Keratinocyte (primary cell): ENCODE data around the gene RNF17. TPM values are rescaled to one million over a fixed set of nuclear protein-coding genes. Genes with fewer than 3 reads are reported as not detected.
"Not testable (repeated sequence)": the region's sequence is repeated elsewhere in the genome, so short reads cannot be mapped to it uniquely, and the experiment has no call there.

Experiments
- DNase-seq: peaks from one replicate; pipeline ENCODE4 v3.0.0-alpha.2; 2011; ENCODE audit warnings: low read depth, missing footprints, low spot score
- FAIRE-seq: peaks from 2 replicates; lab custom pipeline; 2011; peaks lifted over from hg19 to GRCh38; lab: Jason Lieb, UNC
- H2AFZ ChIP-seq: 2 replicates; pipeline ENCODE4 v1.6.0; 2012; ENCODE audit warnings: low read length, control low read depth, inconsistent platforms; ENCODE audit not compliant: control insufficient read depth
- H3K27ac ChIP-seq: 2 replicates; pipeline ENCODE4 v1.5.1; 2011; ENCODE audit warnings: low read length; ENCODE audit not compliant: control insufficient read depth, insufficient read depth
- H3K27me3 ChIP-seq: 3 replicates; pipeline ENCODE4 v1.6.0; 2011; ENCODE audit warnings: low read length; ENCODE audit not compliant: control insufficient read depth, insufficient read depth; ENCODE audit errors: extremely low read depth
- H3K36me3 ChIP-seq, 2 experiments: 2 replicates in 1 of 2; 3 replicates in 1 of 2; pipeline ENCODE4 v1.5.1; 2011; ENCODE audit warnings: low read length in 2 of 2, mild to moderate bottlenecking in 1 of 2; ENCODE audit not compliant: control insufficient read depth in 2 of 2, insufficient read depth in 2 of 2; ENCODE audit errors: extremely low read depth in 1 of 2
- H3K4me1 ChIP-seq: 3 replicates; pipeline ENCODE4 v1.5.1; 2011; ENCODE audit warnings: low read length; ENCODE audit not compliant: control insufficient read depth, insufficient read depth; ENCODE audit errors: extremely low read depth
- H3K4me2 ChIP-seq: 3 replicates; pipeline ENCODE4 v1.6.0; 2011; ENCODE audit warnings: low read depth, low read length; ENCODE audit not compliant: control insufficient read depth, insufficient read depth; ENCODE audit errors: extremely low read depth
- H3K4me3 ChIP-seq, 3 experiments: fragments of 200-600 bp in 1 of 3; sonication (generic) in 1 of 3; 2 replicates in 2 of 3; 3 replicates in 1 of 3; pipeline ENCODE4 v1.5.1; 2011 to 2016; ENCODE audit warnings: low read length in 3 of 3, mild to moderate bottlenecking in 3 of 3, control low read depth in 2 of 3, inconsistent platforms in 1 of 3, low read depth in 1 of 3, mixed read lengths in 1 of 3, mixed run types in 1 of 3, moderate library complexity in 1 of 3; ENCODE audit not compliant: control insufficient read depth in 2 of 3, insufficient read depth in 2 of 3; ENCODE audit errors: extremely low read depth in 1 of 3
- H3K79me2 ChIP-seq: 2 replicates; pipeline ENCODE4 v1.6.0; 2012; ENCODE audit warnings: low read length; ENCODE audit not compliant: control insufficient read depth, insufficient read depth
- H3K9ac ChIP-seq: 3 replicates; pipeline ENCODE4 v1.6.0; 2011; ENCODE audit warnings: low read length; ENCODE audit not compliant: control insufficient read depth, insufficient read depth; ENCODE audit errors: extremely low read depth
- H3K9me1 ChIP-seq: 3 replicates; pipeline ENCODE4 v1.6.0; 2011; ENCODE audit warnings: low read length; ENCODE audit not compliant: control insufficient read depth, insufficient read depth; ENCODE audit errors: extremely low read depth
- H3K9me3 ChIP-seq: 2 replicates; pipeline ENCODE4 v1.5.1; 2012; ENCODE audit warnings: low read depth, low read length; ENCODE audit not compliant: control insufficient read depth
- H4K20me1 ChIP-seq: 3 replicates; pipeline ENCODE4 v1.6.0; 2011; ENCODE audit warnings: low read length; ENCODE audit not compliant: control insufficient read depth, insufficient read depth; ENCODE audit errors: extremely low read depth
- CTCF ChIP-seq, 3 experiments: IDR thresholded peaks in 1 of 3; conservative IDR thresholded peaks in 1 of 3; optimal IDR thresholded peaks in 1 of 3; 2 replicates in 2 of 3; 3 replicates in 1 of 3; pipeline versions ENCODE3 to v1.5.1; 2011; ENCODE audit warnings: low read length in 3 of 3, mild to moderate bottlenecking in 3 of 3, moderate library complexity in 2 of 3, control low read depth in 1 of 3, inconsistent platforms in 1 of 3; ENCODE audit not compliant: insufficient read depth in 2 of 3; ENCODE audit errors: extremely low read depth in 1 of 3
- EZH2 ChIP-seq: IDR thresholded peaks from one replicate; pipeline ENCODE4 v1.6.1; 2012; ENCODE audit warnings: inconsistent platforms, mild to moderate bottlenecking, low read length, moderate library complexity
- dilution Hi-C: fragments of 300-500 bp; cut with MboI; formaldehyde crosslinking; loops from one replicate; pipeline ENCODE4 v1.7.0; 2020; ENCODE audit warnings: low sequenced_read_pairs; ENCODE audit not compliant: extremely low pct_ligation_motif_present
- polyA plus RNA-seq, 5 experiments: library from polyadenylated mRNA; depleted of rRNA in 3 of 5; stranded (reverse) in 3 of 5; stranded (forward) in 1 of 5; unstranded in 1 of 5; fragments of >200 nt; gene quantifications; 1 replicate in 1 of 5; 2 replicates in 3 of 5; 3 replicates in 1 of 5; pipeline versions ENCODE4 v1.2.1 to v1.2.3, GENCODE V29; 2011 to 2012; ENCODE audit warnings: missing spikeins in 2 of 5, low read depth in 1 of 5, low replicate concordance in 1 of 5

Gene RNF17
- polyA plus RNA-seq, 1 donor (not counting 4 experiments of a cell fraction or from before 2014, with no cell fraction given), result not detected

- peak; percentile 70 to 80 (median 78) for TF ChIP-seq CTCF (optimal IDR thresholded peaks at IDR 0.05 in 1 of 3, IDR thresholded peaks at IDR 0.05 in 1 of 3, conservative IDR thresholded peaks at IDR 0.05 in 1 of 3; ENCODE audit: extremely low read depth in 1 of 3, insufficient read depth in 2 of 3, low read length in 3 of 3)
- TF ChIP-seq EZH2, result no peak
- DNase-seq (peak; percentile 38), FAIRE-seq (peak; percentile 20)
- Histone ChIP-seq H4K20me1 (no peaks in the 10 kb centered on the region), H3K27me3 (peaks cover 4% of the 10 kb centered on the region), H3K27ac (no peak overlapping the region), H3K9me3 (no peaks in the 10 kb centered on the region), H3K79me2 (no peaks in the 10 kb centered on the region), H3K4me3 (no peak overlapping the region), H3K9ac (no peak overlapping the region), H3K4me2 (no peak overlapping the region), H3K36me3 (no peaks in the 10 kb centered on the region), H3K4me1 (no peaks in the 10 kb centered on the region), H3K9me1 (no peaks in the 10 kb centered on the region), H2AFZ (no peak overlapping the region)
- dilution Hi-C loops, result no loop called here
Observed at GRCh38 chr13:24727731-24728601, 36.0 kb upstream of the RNF17 start.

DNA sequence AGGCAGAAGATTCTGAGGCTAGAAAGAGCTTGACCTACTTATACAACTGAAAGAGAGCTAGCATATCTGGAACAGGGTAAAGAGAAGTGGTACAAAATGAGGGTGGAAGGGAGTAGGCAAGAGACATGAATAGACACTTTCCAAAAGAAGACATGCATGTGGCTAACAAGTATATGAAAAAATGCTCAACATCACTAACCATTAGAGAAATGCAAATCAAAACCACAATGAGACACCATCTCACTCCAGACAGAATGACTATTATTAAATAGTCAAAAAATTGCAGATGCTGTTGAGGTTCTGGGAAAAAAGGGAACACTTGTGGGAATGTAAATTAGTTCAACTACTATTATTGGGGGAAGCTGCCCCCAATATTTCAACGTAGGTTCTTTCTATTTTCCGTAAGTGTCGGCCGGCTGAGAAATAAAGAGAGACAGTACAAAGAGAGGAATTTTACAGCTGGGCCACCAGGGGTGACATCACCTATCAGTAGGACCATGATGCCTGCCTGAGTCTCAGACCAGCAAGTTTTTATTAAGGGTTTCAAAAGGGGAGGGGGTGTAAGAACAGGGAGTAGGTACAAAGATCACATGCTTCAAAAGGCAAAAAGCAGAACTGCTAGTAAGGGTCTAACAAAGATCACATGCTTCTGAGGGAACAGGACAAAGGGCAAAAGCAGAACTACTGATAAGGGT lies 32.9 kb upstream of the RNF17 start:
- H3K79me2 ChIP-seq, H3K27me3 ChIP-seq, H3K9me3 ChIP-seq, H3K4me2 ChIP-seq, H4K20me1 ChIP-seq, H3K4me3 ChIP-seq, H3K9ac ChIP-seq, H3K4me1 ChIP-seq, H3K27ac ChIP-seq, H2AFZ ChIP-seq, DNase-seq, dilution Hi-C loops, H3K36me3 ChIP-seq, H3K9me1 ChIP-seq, FAIRE-seq: not testable (repeated sequence)
